ENCODE measurements around the gene BCL2. TPM values are rescaled to one million over a fixed set of nuclear protein-coding genes. Genes with fewer than 3 reads are reported as not detected.

BCL2 gene
- total RNA-seq, 2 donors from 2014 or later = 11.6 to 13.5 TPM

DNA sequence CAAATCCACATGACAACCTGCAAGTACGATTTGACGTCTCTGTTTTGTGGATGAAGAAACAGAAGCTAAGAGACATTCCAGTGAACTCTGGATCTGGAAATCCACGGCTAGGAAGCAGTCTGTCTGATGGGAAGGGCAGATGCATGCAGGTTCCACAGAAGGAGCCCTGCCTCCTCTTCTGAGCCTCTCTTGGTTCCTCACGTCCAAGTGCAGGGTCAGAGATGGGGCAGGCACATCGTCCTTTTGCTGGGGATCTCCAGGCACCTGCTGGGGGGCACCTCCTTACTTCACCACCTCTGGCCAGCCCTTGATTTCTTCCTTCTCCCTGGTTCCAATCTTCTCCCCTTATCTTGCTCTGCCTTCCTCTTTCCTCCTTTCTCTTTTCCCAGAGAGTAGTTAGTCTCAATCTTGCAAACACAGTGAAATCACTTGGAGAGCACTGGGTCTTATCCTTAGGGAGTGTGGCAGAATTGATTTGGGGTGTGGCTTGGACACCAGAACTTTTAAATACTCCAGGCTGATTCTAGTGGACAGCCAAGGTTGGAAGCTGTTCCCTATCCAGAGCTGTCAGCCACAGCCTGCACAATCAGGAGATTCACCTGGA is 137.8 kb downstream of the BCL2 start:
- no peak for DNase-seq (ENCODE audit: low spot score)
- intact Hi-C loops (cut with DNase I) = loop anchor here in 1 of 2 donors (5.0 kb wide), 1 partner anchor 45 kb away; no protein-coding TSS in a partner anchor

DNA sequence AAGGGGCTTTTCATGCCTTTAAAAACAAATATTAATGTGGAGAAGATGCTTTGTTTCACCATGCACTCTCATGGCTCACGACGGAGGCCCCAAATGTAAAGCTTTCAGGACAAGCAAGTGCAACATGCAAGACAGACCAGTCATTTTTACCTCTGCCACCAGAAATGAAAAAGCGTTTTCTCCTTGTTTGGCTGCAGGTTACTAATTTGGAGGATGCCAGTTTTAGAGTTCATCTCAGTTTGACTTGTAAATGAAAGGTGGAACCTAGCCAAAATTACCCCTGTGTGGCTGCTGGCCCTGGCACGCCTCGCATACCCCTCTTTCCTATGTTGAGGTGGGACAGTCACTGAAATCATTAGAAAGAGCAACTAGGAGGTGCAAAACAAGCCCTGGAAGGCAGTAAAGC is 138.6 kb downstream of the BCL2 start:
- intact Hi-C loops (cut with DNase I) = loop anchor here in 1 of 2 donors (5.0 kb wide), 1 partner anchor 46 kb away; no protein-coding TSS in a partner anchor
- no peak for DNase-seq (ENCODE audit: low spot score)

DNA sequence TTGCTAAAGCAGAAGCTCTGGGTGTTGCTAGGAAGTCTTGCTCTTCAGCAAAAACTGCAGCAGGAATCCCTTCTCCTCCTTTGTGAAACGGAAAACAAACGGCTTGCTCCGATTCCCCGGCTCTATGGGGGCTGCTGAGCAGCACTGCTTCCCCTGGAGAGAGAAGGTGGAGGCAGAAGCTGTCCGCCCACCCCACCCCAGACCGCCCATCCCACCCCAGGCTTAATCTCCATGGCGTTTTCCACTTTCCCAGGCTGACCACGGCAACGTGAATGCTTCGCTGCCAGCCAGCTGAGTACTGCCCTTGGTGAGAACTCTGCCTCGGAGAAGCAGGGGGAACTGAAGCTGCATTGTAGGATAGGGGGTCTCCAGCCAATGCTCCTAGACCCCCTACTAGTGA is 139.2 kb downstream of the BCL2 start:
- DNase-seq (ENCODE audit: low spot score) = no peak
- intact Hi-C loops (cut with DNase I) = loop anchor here in 1 of 2 donors (5.0 kb wide), 1 partner anchor 47 kb away; no protein-coding TSS in a partner anchor

DNA sequence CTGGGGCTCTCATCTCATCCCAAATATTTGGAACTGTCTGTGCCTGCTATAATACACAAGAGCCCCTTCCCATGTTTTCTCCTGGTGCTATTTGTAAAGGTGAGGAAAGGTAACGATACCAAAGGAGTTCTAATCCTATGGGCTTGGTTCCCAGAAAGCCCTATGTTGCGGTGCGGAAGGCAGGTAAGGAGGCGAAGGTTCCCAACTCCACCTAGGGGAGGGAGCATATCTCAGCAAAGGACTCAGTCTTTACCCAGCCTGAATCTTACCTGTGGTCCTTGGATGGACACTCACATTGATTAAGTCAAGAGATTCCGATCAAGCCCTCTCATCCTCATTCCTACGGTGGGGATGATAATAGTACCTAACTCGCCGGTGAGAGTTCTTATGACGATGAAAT is 140.1 kb downstream of the BCL2 start:
- intact Hi-C loops (cut with DNase I) = no loop called here
- DNase-seq (ENCODE audit: low spot score) = no peak

DNA sequence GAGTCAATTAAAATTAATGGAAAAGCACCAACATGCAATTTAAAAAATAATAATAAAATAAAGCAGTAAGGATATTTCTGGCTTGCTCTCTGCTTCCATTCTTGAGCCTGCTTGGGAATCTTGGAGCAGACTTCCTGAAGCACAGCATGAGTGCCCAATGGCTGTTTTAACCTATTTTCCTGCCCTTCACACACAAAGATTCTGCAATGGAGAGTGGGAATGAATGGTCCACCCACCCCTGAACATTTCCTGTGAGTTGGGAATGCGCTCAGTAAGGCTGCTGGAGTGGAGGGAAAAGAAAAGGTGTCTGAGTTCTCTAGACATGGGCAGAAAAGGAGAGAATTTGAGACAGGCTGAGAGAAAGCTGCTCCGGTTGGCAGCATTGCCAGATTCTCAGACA is 140.6 kb downstream of the BCL2 start:
- intact Hi-C loops (cut with DNase I) = no loop called here
- no peak for DNase-seq (ENCODE audit: low spot score)

DNA sequence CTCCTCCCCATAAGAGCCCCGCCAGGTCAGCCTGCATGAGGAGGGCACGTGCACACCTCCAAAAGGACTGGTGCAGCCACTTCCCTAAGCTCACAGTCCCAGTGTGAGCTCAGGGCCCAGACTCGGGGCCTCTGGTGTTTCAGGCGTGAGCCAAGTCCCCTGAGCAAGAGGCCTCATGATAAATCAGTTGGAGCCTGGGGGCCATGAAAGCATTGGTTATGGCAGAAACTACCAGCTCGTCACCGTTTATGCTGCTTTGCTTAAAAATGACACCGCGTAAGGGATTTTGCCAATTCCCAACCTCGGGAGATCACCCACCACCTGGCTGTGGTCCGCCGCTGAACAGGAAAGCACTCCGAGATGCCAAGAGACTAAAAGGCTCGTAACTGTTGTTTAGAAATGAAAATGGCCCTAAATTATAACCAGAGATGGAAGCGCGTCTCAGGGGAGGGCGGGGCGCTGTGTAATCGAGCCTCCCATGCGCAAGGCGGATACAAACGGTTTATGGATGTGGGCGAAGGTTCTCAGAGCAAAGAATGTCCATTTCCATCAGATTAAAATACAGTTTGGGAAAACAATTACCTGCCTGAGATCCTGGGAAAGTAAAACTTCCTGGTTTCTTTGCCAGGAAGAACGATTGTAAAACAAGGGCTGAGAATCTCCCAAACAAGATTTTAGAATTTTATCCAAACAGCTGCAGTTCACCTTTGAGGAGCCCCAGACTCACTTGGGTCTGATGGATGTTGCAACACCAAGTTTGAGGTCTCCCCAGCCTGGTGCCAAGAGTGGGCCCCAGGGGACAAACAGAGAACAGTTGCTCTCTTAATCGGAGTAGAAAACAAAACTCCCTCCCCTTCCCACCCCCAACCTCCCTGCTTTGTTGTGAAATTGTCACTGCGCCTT is 141.4 kb downstream of the BCL2 start:
- DNase-seq (ENCODE audit: low spot score) = no peak
- intact Hi-C loops (cut with DNase I) = no loop called here

DNA sequence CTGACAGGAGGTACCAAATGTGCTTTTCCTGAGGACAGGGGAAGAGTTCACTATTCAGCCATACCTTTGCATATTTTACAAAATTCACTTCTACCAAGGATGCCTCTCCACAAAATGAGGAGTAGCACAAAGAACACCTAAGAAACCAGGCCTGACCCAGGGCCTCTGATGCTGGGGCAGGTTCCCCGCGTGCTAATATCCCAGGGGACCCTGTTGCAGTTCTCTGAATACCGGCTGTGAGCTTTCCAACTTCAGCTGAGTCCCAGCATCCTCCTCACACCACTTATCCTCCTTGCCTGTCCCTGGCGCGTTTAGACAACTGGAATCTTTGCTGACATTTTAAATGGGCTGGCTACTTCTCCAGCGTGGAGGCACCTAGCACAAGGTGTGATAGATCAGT is 142.3 kb downstream of the BCL2 start:
- DNase-seq (ENCODE audit: low spot score) = no peak
- intact Hi-C loops (cut with DNase I) = no loop called here

DNA sequence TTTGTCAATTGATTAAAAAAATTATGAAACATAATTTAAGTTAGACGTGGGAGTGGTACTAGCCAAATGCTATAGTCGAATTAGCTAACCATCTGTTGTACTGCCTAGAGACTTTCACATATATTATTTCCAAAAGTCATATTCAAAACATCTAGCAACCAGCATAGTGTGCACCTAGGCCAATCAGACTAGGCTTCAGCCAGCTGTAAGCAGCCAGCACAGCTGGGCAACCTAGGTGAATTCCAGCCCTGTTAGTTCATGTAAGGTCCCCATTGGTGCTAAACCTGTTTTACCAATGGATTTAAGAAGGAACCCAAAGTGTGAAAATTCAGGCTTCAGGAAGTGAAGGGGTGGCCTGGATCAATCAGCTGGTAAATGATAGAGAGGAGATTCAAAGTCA is 144.3 kb downstream of the BCL2 start:
- intact Hi-C loops (cut with DNase I) = no loop called here
- no peak for DNase-seq (ENCODE audit: low spot score)

DNA sequence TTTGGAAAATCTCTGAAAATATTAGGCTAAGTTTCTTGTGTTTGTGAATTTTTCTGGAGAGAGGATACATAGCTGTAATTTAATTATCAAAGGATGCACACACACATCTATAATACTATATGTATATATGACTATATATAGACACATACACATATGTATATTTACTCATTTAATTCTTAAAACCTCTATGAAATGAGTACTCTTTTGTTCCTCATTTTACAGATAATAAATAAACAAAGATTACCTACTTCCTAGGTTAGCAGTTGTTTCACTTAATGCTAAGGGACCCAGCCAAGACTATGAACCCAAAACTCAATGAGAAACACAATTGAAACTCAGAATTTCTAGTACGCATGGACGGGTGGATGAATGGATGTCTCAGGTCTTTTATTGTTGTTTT is 145.6 kb downstream of the BCL2 start:
- DNase-seq (ENCODE audit: low spot score) = no peak
- intact Hi-C loops (cut with DNase I) = no loop called here

DNA sequence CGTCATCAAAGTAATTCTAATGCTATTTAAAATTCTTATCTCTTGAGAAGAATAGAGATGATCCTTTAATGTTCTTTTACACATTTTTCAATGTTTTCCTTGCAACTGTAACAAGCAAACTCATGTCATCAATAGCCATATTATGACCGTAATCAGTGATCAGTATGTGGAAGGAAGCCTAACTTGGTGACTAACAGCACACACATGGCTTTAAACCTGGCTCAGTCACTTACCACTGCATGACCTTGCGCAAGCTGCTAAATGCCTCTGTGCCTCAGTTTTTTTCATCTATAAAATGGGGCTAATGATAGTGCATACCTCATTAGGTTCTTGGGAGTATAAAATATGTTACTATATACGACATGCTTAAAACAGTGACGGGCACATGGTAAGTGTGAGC is 149.7 kb downstream of the BCL2 start:
- intact Hi-C loops (cut with DNase I) = no loop called here
- no peak for DNase-seq (ENCODE audit: low spot score)

DNA sequence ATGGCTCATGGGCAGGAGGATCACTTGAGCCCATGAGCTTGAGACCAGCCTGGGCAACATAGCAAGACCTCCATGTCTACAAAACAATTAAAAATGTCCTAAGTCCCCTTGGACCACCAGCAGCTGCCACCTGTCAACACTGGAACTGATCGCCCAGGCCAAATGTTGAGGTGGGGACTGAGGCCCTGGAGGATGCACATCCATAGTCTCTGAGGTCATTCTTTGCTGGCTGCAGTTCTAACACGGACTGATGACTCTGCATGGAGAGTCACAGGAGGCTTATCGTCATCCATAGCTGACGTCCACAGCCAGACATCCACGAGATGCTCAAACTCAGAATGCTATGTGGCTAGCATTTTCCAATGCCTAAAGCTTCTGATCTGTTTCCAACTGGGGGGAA is 151.3 kb downstream of the BCL2 start:
- intact Hi-C loops (cut with DNase I) = no loop called here
- no peak for DNase-seq (ENCODE audit: low spot score)

DNA sequence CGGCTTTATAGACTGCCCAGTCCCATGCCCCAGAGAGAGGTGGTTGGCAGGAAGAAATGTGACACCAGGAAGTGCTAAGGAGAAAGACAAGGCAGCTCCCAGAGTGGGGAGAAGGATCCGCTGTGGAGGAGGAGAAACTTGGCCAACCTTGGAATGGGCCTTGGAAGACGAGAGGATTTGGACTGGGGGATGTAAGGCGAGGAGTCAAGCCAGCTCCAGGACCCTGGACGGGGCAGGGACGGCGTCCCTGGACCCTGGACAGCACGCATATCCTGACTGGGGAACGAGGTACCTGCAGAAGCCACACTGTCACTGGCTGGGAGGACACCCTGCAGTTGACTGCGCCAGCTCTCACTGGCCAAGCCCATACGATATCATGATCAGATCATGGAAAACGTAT is 153.4 kb downstream of the BCL2 start:
- no peak for DNase-seq (ENCODE audit: low spot score)
- intact Hi-C loops (cut with DNase I) = no loop called here

DNA sequence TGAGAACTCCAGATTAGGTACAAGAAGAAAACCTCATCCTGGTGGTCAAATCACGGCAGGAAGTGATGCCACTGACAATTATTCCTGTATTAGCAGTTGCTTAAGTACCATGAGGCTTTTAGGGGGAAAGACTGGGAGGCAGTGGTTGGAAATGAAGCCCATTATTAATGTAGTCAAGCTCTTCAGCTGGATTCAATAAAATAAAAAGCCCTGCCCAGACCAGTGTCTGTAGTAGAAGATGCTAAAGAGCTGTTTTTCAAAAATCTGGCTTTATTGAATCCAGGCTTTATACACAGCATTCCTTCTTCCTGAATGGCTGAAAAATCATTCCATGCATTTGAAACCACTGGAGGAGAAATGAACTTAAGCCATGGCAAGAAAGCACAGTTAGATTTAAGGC is 155.2 kb downstream of the BCL2 start:
- DNase-seq (ENCODE audit: low spot score) = no peak
- intact Hi-C loops (cut with DNase I) = no loop called here

DNA sequence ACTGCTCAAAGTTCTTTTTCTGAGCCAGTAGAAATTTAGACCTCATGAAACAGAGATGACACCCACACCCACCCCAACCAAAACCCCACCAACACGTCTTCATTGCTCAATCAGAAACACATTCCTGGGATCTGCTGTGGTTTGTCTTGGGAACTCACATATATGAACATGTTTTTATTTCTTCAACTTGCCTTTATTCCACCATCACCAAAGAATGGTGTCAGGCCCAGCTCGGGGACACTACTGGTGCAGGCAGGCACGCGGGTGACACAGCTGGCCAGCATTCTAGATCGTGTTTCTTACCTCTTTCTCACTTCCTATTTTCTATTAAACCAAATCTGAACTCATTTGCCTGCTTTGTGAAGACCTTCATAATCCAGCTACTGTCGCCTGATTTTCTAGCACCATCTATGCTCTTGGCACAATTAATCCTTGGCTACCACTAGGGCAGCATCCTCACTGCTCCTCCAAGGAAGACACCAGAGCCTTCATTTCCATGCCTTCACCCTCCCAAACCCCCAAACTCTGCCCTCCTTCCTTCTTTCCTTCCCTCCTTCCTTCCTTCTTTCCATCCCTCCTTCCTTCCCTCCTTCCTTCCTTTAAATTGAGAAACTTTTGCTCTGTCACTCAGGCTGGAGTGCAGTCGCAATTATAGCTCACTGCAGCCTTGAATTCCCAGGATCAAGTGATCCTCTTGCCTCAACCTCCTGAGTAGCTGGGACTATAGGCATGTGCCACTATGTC is 157.1 kb downstream of the BCL2 start:
- intact Hi-C loops (cut with DNase I) = no loop called here
- DNase-seq (ENCODE audit: low spot score) = no peak

DNA sequence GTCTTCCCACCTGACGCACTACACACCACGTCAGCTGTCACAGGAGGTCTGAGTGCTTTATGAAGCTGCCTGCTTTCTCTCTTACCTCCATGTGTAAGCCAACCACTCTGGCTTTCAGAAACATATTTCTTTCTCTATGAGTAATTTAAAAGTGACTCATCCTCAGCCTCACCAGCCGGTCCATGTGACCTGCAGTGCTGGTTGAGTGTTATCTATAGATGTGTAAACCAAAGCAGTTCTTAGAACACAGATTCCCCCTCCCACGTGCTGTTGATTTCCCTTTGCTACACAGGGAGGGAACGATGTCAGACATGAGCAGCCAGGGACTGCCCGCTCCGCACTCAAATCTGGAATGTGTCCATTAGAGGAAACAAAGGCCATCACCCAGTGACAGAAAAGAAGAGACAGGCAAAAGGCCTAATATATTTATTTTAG is 157.8 kb downstream of the BCL2 start:
- peak; percentile 89 for DNase-seq (ENCODE audit: low spot score)
- intact Hi-C loops (cut with DNase I) = no loop called here

DNA sequence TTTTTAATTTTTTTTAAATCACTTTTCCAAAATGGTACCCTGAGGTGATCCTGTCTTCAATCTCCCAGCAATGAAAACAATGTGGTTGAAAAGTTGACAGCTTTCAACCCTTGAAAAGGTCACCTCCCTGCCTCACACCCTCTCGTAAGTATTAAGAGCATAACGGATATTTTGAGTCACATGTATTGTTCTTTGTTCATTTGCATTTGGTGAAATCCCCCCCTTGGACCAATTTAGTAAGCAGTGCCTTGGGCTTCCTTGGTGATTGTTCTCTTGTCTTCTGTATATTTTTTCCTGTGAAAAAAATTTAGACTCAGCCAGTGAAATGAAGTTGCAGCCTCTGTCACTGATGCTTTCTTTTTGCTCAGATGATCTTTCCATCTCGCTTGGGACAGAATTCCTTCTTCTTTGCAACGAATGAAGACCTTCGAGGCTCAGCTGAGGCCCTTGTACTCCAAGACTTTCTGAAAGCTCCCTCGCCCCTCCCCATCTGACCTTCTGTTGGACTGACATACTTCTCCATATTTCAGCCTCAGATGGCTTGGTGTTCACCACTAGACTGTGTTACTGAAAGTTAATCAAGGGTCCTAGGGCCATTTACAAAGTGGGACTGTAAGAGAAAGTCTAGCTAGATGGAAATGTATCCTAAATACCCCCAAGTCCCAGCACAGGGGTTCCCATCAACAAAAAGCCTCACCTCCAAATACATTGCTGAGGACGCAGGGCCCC is 158.4 kb downstream of the BCL2 start:
- no peak for DNase-seq (ENCODE audit: low spot score)
- intact Hi-C loops (cut with DNase I) = no loop called here

DNA sequence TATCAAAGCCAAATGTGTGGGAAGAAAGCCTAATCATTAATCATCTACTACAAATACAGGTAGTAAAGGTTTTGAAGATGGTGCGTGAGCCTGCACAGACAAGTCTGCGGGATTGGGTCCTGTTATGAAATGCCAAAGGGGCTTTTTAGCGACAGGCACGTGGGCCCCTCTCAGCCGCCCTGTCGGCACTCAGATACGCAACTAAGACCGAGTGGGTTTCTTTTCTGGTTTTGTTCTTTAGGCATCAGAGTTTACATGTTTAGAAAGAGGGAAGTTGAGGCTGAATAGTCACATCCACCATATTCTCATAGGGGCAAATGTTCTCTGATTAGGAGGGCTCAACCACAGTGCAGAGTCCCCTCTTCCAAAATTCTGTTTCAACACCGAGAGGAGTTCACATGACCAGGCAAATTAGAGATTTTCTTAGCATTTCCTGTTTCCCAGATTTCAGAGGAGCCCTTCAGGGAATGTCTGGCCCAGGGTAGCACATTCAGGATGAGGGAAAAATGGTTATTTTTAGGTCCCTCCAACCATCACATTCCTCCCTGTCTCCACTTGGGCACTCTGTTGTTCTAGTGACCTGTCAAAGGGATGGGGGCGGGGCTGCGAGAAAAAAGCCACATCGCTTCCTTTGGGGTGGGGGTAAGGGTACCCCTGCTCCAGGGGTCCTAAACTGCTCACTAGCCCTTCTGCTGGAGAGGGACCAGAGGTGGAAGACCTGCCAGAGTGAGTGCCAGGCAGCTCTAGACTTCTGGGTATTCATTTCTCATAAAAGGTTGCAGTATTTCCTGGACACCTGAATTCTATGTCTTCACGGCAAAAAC is 159.2 kb downstream of the BCL2 start:
- DNase-seq (ENCODE audit: low spot score) = no peak

DNA sequence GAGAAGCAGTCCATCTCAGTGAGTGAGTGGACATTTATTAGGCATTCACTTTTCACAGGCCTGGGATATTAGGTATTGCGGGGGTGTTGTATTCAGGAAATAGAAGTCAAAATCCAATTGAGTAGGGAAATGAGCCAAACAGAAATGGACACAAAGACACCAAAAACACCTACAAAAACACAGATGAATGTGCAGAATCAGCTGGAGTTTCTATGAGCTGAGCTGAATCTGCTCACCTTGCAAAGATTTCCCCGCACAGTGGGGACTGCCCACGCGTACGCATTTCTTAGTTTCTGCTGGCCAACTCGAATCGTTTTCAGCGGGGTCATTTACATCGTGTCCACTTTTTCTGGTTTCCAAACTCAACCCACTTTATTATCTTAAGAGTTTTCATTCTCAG is 160.0 kb downstream of the BCL2 start:
- no peak for DNase-seq (ENCODE audit: low spot score)
- intact Hi-C loops (cut with DNase I) = no loop called here

More for the DNA sequence above, 159.2 kb downstream of the BCL2 start:
- intact Hi-C loops (cut with DNase I) = no loop called here
